ENCODE measurements around the gene MAP3K14.
A peak's percentile ranks its signal among the peaks of the same experiment; 100 is the strongest.

Gene MAP3K14

GRCh38 chr17:45277992-45278391, 38.8 kb downstream of the MAP3K14 start:
- no peak for ATAC-seq (replicated peaks)
- peak overlapping the region; percentile 75 for H3K27ac Mint-ChIP-seq

DNA sequence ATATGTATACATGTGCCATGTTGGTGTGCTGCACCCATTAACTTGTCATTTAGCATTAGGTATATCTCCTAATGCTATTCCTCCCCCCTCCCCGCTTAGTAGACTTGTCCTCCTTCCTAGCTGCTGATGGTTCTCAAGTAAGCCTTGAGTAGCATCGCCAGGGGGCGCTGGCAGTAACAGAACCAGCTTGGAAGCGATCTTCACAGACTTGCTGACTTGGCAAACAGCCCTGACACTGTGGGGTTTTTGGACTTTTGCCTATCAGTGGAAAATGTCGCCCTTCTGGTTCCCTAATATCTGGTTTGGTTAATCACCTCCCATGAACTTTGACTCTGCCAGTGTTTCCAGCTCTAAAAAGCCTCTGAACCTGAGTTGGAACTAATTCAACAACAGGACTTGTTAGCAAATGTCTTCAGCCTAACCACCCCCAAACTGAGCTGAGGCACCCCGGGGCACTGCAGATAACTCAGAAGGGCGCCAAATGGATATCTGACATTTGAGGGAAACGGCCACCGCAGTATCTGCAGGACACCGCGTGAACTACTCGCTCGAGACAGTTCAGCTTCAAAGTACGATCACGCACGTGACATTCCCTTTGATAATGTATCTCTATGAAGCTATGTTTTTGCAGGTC, 39.5 kb downstream of the MAP3K14 start:
- Mint-ChIP-seq H3K36me3 (peaks cover 46 to 55% of the 10 kb centered on the region in 2 donors), H3K9me3 (no peaks in the 10 kb centered on the region), H3K27ac (peak overlapping the region; percentile 75), H3K4me1 (peaks cover 20 to 52% of the 10 kb centered on the region in 2 donors), H3K27me3 (no peaks in the 10 kb centered on the region), H3K4me3 (peak overlapping the region in 1 of 2 donors; percentile 46)
- ATAC-seq (replicated peaks) (peak; percentile 87 to 88), DNase-seq (peak; percentile 79)

More at GRCh38 chr17:45277992-45278391, 38.8 kb downstream of the MAP3K14 start:
- H3K36me3 Mint-ChIP-seq = peaks cover 50 to 57% of the 10 kb centered on the region in 2 donors
- no peak for DNase-seq
- H3K4me1 Mint-ChIP-seq = peaks cover 24 to 57% of the 10 kb centered on the region in 2 donors
- H3K4me3 Mint-ChIP-seq = no peak overlapping the region
- no peaks in the 10 kb centered on the region for H3K27me3 Mint-ChIP-seq
- no peaks in the 10 kb centered on the region for H3K9me3 Mint-ChIP-seq

DNA sequence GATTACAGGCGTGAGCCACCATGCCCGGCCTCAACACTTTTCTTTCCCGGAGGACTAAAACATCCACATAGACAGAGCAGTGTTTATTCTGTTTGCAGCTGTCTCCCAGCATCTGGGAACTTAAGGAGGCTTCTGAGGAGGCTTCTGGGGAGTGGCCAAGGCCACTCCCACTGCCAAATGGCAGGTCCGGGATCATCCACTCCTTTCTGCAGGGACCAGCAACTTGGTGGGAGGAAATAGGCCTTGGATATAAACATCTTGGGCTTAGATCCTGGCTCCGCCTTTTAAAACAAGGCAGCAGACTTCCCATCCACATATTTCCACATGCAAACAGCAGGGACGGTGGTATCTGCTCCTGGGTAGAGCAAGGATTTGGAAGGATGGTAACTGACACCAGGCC, 40.8 kb downstream of the MAP3K14 start:
- DNase-seq (no peak), ATAC-seq (replicated peaks) (no peak)
- Mint-ChIP-seq H3K9me3 (no peaks in the 10 kb centered on the region), H3K4me1 (peaks cover 20 to 52% of the 10 kb centered on the region in 2 donors), H3K4me3 (no peak overlapping the region), H3K27ac (peak overlapping the region; percentile 85), H3K36me3 (peaks cover 44 to 54% of the 10 kb centered on the region in 2 donors), H3K27me3 (no peaks in the 10 kb centered on the region)

- H3K27ac Mint-ChIP-seq = peak overlapping the region; percentile 92
- no peak for DNase-seq
- peaks cover 45 to 61% of the 10 kb centered on the region in 2 donors for H3K36me3 Mint-ChIP-seq
- ATAC-seq (replicated peaks) = no peak
- H3K4me1 Mint-ChIP-seq = peaks cover 30 to 55% of the 10 kb centered on the region in 2 donors
- peak overlapping the region in 1 of 2 donors; percentile 16 for H3K4me3 Mint-ChIP-seq
- no peaks in the 10 kb centered on the region for H3K27me3 Mint-ChIP-seq
- no peaks in the 10 kb centered on the region for H3K9me3 Mint-ChIP-seq
Measured at GRCh38 chr17:45274033-45274432, 42.8 kb downstream of the MAP3K14 start.

DNA sequence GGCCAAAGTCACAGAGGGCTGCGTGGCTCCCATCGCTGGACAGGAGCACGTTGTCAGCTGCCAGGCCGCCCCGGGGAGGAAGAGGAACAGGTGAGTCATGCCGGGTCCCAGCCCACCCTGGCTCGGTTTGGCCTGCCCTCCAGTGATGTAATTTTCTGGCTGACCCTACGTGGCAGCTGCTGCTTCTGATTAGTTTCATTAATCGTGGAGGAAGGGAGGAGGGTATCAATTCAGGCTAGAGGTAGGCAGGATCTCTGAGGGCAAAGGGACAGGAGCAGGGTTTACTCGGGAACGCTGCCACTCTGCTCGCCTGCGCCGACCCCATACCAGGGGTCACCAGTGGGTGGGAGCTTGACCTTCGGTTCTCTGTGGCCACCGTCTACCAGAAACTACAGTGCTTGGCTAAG, 43.3 kb downstream of the MAP3K14 start:
- DNase-seq = no peak
- peak overlapping the region; percentile 92 for H3K27ac Mint-ChIP-seq

DNA sequence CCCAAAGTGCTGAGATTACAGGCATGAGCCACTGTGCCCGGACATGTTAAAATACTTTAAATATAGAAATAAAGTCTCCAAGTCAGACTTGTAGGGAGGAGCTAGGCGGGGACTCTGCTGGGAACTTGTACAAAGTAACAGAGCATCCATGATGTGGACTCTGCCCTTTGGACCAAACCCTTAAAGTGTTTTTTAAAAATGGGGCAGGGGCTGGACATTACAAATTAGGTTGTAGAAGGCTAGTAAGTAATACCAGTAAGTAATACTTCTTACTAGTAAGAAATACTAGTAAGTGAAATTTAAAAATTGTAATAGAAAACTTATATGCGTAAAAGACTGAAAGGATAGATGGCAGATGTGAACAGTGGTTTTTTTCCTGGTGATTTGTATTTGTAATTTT, 45.2 kb downstream of the MAP3K14 start:
- ATAC-seq (replicated peaks) = no peak
- H3K27ac Mint-ChIP-seq = peak overlapping the region; percentile 82
- peaks cover 58 to 66% of the 10 kb centered on the region in 2 donors for H3K36me3 Mint-ChIP-seq

More for the DNA sequence above, 43.3 kb downstream of the MAP3K14 start:
- ATAC-seq (replicated peaks) = no peak
- no peaks in the 10 kb centered on the region for H3K9me3 Mint-ChIP-seq
- H3K27me3 Mint-ChIP-seq = no peaks in the 10 kb centered on the region
- peaks cover 30 to 55% of the 10 kb centered on the region in 2 donors for H3K4me1 Mint-ChIP-seq
- peak overlapping the region in 1 of 2 donors; percentile 16 for H3K4me3 Mint-ChIP-seq
- H3K36me3 Mint-ChIP-seq = peaks cover 48 to 62% of the 10 kb centered on the region in 2 donors

DNA sequence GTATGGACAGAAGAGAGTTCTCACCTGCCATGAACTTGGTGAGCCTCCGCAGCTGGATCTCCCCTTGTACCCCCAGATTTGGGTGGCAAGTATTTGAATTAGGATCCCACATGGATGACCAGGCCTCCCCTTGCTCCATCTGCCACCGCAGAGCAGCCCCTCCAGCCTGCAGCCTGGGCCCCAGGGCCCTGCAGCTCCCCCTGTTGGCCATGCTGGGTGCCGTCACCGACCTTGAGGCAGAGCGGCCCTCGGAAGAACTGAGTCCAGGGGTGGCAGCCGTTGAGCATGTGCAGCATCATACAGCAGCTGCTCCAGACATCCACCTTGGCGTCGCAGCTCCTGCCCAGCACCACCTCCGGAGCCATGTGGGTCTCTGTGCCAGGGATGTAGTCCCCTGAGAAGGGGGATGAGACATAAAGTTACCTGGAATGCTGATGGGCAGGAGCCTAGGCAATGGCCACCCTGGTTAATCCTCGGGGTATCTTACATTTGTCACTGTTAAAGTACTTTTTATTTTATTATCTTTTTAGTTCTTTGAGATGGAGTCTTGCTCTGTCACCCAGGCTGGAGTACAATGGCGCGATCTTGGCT, 45.9 kb downstream of the MAP3K14 start:
- no peaks in the 10 kb centered on the region for H3K27me3 Mint-ChIP-seq
- H3K9me3 Mint-ChIP-seq = no peaks in the 10 kb centered on the region
- ATAC-seq (replicated peaks) = peak; percentile 33 to 41
- H3K27ac Mint-ChIP-seq = peak overlapping the region; percentile 82
- peaks cover 64 to 69% of the 10 kb centered on the region in 2 donors for H3K36me3 Mint-ChIP-seq
- no peak for DNase-seq
- peak overlapping the region; percentile 43 to 44 for H3K4me3 Mint-ChIP-seq
- peaks cover 31 to 62% of the 10 kb centered on the region in 2 donors for H3K4me1 Mint-ChIP-seq

More for the DNA sequence above, 45.2 kb downstream of the MAP3K14 start:
- Mint-ChIP-seq H3K9me3 (no peaks in the 10 kb centered on the region), H3K27me3 (no peaks in the 10 kb centered on the region), H3K4me1 (peaks cover 27 to 55% of the 10 kb centered on the region in 2 donors), H3K4me3 (no peak overlapping the region)
- DNase-seq = no peak

DNA sequence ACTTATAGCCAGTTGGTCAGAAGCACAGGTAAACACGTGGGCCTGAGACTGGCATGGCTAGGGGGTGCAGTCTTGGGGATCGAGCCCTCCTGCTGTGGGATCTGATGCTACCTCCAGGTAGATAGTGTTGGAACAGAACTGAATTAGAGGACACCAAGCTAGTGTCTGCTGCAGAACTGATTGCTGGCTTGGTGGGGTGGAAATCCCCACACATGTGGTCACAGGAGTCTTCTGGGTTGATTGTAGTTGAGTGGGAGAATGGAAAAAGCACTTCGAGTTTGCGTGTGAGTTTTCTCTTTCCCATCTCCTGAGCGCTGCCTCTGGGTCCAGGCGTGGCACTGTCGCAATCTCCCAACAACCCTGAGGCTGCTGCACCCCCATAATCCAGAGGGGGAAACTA, 46.9 kb downstream of the MAP3K14 start:
- no peaks in the 10 kb centered on the region for H3K9me3 Mint-ChIP-seq
- peaks cover 35 to 72% of the 10 kb centered on the region in 2 donors for H3K4me1 Mint-ChIP-seq
- no peak for DNase-seq
- peak overlapping the region; percentile 85 for H3K27ac Mint-ChIP-seq
- peak overlapping the region in 1 of 2 donors; percentile 46 for H3K4me3 Mint-ChIP-seq
- ATAC-seq (replicated peaks) = peak in 1 of 2 donors; percentile 37
- H3K27me3 Mint-ChIP-seq = no peaks in the 10 kb centered on the region
- H3K36me3 Mint-ChIP-seq = peaks cover 64 to 73% of the 10 kb centered on the region in 2 donors

GRCh38 chr17:45267436-45268055, 49.3 kb downstream of the MAP3K14 start:
- H3K4me1 Mint-ChIP-seq = peaks cover 49 to 80% of the 10 kb centered on the region in 2 donors
- peaks cover 58 to 75% of the 10 kb centered on the region in 2 donors for H3K36me3 Mint-ChIP-seq
- H3K27me3 Mint-ChIP-seq = no peaks in the 10 kb centered on the region
- no peak for DNase-seq
- peak overlapping the region; percentile 91 for H3K27ac Mint-ChIP-seq
- H3K4me3 Mint-ChIP-seq = peak overlapping the region; percentile 30 to 52
- H3K9me3 Mint-ChIP-seq = no peaks in the 10 kb centered on the region
- no peak for ATAC-seq (replicated peaks)

- no peak for DNase-seq
- ATAC-seq (replicated peaks) = no peak
- peaks cover 53 to 91% of the 10 kb centered on the region in 2 donors for H3K4me1 Mint-ChIP-seq
- peak overlapping the region; percentile 81 for H3K27ac Mint-ChIP-seq
- H3K4me3 Mint-ChIP-seq = peak overlapping the region in 1 of 2 donors; percentile 30
- H3K27me3 Mint-ChIP-seq = no peaks in the 10 kb centered on the region
- H3K9me3 Mint-ChIP-seq = no peaks in the 10 kb centered on the region
- H3K36me3 Mint-ChIP-seq = peaks cover 64 to 77% of the 10 kb centered on the region in 2 donors
Measured at GRCh38 chr17:45266372-45266926, 50.4 kb downstream of the MAP3K14 start.

DNA sequence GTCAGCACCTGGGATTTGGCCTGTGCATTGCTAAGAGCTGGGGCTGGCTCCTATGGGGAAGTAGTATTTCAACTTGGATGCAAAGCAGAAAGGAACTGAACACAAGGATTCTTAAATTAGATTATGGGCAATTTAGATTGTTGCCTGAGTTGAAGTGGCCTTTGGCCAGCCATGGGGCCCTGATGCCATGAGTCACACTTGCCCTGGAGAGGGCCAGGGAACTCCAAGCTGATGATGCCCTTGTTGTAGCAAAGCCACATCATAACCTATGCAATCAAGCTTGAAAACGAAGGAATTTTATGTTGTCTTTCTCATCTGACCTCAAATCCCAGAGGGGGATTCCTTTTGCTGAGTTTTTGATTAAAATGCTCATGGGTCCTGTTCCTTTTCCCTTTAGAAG, 51.0 kb downstream of the MAP3K14 start:
- H3K4me1 Mint-ChIP-seq = peaks cover 53 to 91% of the 10 kb centered on the region in 2 donors
- no peak overlapping the region for H3K4me3 Mint-ChIP-seq
- peaks cover 62 to 77% of the 10 kb centered on the region in 2 donors for H3K36me3 Mint-ChIP-seq
- no peaks in the 10 kb centered on the region for H3K27me3 Mint-ChIP-seq
- DNase-seq = no peak
- H3K9me3 Mint-ChIP-seq = no peaks in the 10 kb centered on the region
- peak overlapping the region; percentile 81 for H3K27ac Mint-ChIP-seq
- no peak for ATAC-seq (replicated peaks)

GRCh38 chr17:45264988-45265387, 51.8 kb downstream of the MAP3K14 start:
- H3K4me3 Mint-ChIP-seq = peak overlapping the region in 1 of 2 donors; percentile 46
- DNase-seq (no peak), ATAC-seq (replicated peaks) (no peak)
- H3K27ac Mint-ChIP-seq = peak overlapping the region; percentile 88
- no peaks in the 10 kb centered on the region for H3K9me3 Mint-ChIP-seq
- peaks cover 50 to 88% of the 10 kb centered on the region in 2 donors for H3K4me1 Mint-ChIP-seq
- H3K36me3 Mint-ChIP-seq = peaks cover 57 to 71% of the 10 kb centered on the region in 2 donors
- no peaks in the 10 kb centered on the region for H3K27me3 Mint-ChIP-seq

DNA sequence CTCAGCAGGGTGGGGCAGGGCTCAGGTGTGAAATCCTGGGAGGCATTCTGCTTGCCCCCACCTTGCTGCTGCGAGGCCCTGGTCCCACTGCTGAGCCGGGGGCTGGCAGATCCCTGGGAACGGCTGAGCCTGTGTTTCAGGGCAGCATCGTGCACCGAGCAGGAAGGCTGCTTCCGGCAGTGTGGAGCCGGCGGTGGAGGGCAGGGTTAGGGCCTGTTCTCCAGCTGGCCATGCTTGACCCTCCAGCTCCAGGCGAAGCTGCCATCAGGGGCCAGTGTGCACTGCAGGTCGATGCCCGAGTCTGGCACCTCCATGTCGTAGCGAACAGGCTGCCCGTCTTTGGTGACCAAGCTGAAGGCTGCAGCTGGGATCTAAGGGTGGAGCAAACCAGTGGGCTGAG, 52.4 kb downstream of the MAP3K14 start:
- DNase-seq = no peak
- peaks cover 46 to 83% of the 10 kb centered on the region in 2 donors for H3K4me1 Mint-ChIP-seq
- H3K36me3 Mint-ChIP-seq = peaks cover 52 to 66% of the 10 kb centered on the region in 2 donors
- no peaks in the 10 kb centered on the region for H3K27me3 Mint-ChIP-seq
- no peaks in the 10 kb centered on the region for H3K9me3 Mint-ChIP-seq
- H3K4me3 Mint-ChIP-seq = peak overlapping the region; percentile 8 to 39
- ATAC-seq (replicated peaks) = no peak
- H3K27ac Mint-ChIP-seq = peak overlapping the region; percentile 84

DNA sequence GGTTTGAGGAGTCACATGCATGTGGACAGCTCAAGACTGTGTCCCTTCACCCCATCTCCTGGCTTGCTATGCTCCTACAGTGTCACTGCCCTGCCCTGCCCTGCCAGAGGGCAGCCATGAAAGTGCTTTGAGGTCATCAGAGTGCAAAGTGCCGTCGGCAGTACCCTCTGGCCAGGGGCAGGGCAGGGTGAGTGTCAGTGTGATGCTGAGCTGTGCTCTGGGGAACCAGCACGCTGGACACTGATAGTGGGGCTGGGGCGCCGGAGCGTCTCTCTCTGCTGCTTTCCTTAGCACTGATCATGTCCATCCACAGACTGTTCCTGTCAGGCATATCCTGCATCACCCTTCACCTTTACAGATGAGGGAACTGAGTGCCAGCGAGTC, 53.4 kb downstream of the MAP3K14 start:
- Mint-ChIP-seq H3K9me3 (no peaks in the 10 kb centered on the region), H3K36me3 (peaks cover 43 to 56% of the 10 kb centered on the region in 2 donors), H3K4me3 (peak overlapping the region; percentile 83 to 85), H3K27me3 (no peaks in the 10 kb centered on the region), H3K27ac (peak overlapping the region; percentile 90), H3K4me1 (peaks cover 46 to 74% of the 10 kb centered on the region in 2 donors)
- peak; percentile 1 to 2 for ATAC-seq (replicated peaks)
- DNase-seq = no peak

Data from stimulated activated naive B cell treated with anti-CD40 and anti-IgM and Interleukin-4, amounts not matched to agents 10 μg/mL and 1 μg/mL and 100 μg/mL, for 72 hours (primary cell).